Measurements from ENCODE around the gene SDF2L1. TPM values are rescaled to one million over a fixed set of nuclear protein-coding genes. Genes with fewer than 3 reads are reported as not detected.

The SDF2L1 gene
- total RNA-seq, 1 experiment from 2014 or later = 87.0 TPM

DNA sequence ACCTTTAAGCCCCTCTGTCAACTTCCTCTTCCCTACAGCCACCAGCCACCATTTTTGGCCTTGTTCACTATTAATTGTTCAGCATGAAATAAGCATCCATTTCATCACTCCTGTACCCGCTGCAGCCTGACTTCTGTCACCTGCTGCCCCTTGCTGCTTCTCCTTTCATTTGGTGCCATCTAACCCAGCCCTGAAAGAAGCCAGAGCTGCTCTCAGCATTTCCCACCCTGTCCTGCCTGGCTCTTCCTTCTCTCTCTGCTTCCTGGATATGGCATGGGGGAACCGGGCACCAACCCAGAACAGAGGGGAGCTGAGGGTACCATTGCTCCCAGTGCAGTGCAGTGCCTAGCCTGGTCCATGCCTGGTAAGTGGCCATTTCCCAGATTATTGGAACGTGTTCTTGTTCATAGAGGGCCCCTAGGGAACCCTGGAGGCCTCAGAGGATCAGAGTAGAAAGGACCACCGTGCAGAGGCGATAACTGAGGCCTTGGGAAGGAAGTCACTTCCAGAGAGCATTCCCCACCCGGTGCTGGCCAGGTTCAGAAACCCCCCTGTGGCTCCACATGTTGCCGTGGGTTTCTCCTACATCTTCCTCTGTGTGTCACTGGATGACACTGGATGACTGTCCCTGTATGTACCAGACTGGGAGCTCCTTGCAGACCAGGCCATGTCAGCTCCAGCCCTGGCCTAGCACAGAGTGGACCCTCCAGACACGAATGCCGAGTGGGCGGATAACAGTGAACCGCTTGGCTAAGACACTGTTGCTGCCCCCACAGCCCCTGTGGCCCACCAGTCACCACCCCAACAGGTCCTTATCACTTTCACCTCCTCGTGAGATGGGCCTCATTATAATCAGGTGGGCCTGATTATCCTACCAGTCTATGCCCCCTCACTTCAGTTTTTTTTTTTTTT is 17.0 kb upstream of the SDF2L1 start:
- TF ChIP-seq, protein P1, sequence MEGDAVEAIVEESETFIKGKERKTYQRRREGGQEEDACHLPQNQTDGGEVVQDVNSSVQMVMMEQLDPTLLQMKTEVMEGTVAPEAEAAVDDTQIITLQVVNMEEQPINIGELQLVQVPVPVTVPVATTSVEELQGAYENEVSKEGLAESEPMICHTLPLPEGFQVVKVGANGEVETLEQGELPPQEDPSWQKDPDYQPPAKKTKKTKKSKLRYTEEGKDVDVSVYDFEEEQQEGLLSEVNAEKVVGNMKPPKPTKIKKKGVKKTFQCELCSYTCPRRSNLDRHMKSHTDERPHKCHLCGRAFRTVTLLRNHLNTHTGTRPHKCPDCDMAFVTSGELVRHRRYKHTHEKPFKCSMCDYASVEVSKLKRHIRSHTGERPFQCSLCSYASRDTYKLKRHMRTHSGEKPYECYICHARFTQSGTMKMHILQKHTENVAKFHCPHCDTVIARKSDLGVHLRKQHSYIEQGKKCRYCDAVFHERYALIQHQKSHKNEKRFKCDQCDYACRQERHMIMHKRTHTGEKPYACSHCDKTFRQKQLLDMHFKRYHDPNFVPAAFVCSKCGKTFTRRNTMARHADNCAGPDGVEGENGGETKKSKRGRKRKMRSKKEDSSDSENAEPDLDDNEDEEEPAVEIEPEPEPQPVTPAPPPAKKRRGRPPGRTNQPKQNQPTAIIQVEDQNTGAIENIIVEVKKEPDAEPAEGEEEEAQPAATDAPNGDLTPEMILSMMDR (IDR thresholded peaks at IDR 0.05; ENCODE audit: unreplicated experiment) = no peak
- H3K4me1 Mint-ChIP-seq (ENCODE audit: low read depth, unreplicated experiment) = peaks cover 24% of the 10 kb centered on the region
- no peak overlapping the region for H3K4me3 Mint-ChIP-seq (ENCODE audit: low read depth, unreplicated experiment)
- peaks cover 91% of the 10 kb centered on the region for H3K36me3 Mint-ChIP-seq (ENCODE audit: insufficient read depth, unreplicated experiment)
- H3K27ac Mint-ChIP-seq (ENCODE audit: unreplicated experiment) = peak overlapping the region; percentile 30
- no TSS peak for BruUV-seq (replicated peaks)
- H3K9me3 Mint-ChIP-seq (ENCODE audit: low read depth, unreplicated experiment) = no peaks in the 10 kb centered on the region
- no peak for DNase-seq
- CTCF ChIA-PET = interaction anchor here (0.8 to 1.6 kb wide), 2 partner anchors 16 to 18 kb away, joined by 3 read pairs; partner anchors contain the start of gene SDF2L1
- intact Hi-C loops (cut with micrococcal nuclease; ENCODE audit: unreplicated experiment) = no loop called here
- H3K27me3 Mint-ChIP-seq (ENCODE audit: unreplicated experiment) = no peaks in the 10 kb centered on the region

DNA sequence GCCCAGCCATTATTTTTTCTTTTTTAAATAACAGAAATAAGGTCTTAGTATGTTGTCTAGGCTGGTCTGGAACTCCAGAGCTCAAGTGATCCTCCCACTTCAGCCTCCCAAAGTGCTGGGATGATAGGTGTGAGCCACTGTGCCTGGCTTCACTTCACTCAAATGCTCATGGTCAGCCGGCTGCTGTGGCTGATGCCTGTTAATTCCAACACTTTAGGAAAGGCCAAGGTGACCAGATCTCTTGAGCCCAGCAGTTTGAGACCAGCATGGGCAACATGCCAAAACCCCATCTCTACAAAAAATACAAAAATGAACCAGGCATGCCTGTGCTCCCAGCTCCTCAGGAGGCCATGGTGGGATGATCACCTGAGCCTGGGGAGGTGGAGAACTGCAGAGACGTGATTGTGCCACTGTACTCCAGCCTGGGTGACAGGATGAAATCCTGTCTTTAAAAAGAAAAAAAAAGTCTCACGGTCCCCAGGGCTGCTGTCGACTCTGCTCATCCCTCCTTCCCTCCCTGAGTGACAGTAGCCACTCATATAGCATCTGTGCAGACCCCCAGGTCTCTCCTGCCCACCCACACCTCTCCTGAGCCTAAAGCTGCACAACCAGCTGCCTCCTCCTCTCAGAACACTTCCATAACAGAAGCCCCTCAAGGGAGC is 15.9 kb upstream of the SDF2L1 start:
- TF ChIP-seq, protein P1 (IDR thresholded peaks at IDR 0.05; ENCODE audit: unreplicated experiment) = no peak
- H3K4me1 Mint-ChIP-seq (ENCODE audit: low read depth, unreplicated experiment) = peaks cover 24% of the 10 kb centered on the region
- CTCF ChIA-PET = no interaction called here
- intact Hi-C loops (cut with micrococcal nuclease; ENCODE audit: unreplicated experiment) = no loop called here
- H3K27me3 Mint-ChIP-seq (ENCODE audit: unreplicated experiment) = no peaks in the 10 kb centered on the region
- BruUV-seq (replicated peaks) = no TSS peak
- H3K4me3 Mint-ChIP-seq (ENCODE audit: low read depth, unreplicated experiment) = no peak overlapping the region
- no peak overlapping the region for H3K27ac Mint-ChIP-seq (ENCODE audit: unreplicated experiment)
- peaks cover 87% of the 10 kb centered on the region for H3K36me3 Mint-ChIP-seq (ENCODE audit: insufficient read depth, unreplicated experiment)
- no peak for DNase-seq
- no peaks in the 10 kb centered on the region for H3K9me3 Mint-ChIP-seq (ENCODE audit: low read depth, unreplicated experiment)

DNA sequence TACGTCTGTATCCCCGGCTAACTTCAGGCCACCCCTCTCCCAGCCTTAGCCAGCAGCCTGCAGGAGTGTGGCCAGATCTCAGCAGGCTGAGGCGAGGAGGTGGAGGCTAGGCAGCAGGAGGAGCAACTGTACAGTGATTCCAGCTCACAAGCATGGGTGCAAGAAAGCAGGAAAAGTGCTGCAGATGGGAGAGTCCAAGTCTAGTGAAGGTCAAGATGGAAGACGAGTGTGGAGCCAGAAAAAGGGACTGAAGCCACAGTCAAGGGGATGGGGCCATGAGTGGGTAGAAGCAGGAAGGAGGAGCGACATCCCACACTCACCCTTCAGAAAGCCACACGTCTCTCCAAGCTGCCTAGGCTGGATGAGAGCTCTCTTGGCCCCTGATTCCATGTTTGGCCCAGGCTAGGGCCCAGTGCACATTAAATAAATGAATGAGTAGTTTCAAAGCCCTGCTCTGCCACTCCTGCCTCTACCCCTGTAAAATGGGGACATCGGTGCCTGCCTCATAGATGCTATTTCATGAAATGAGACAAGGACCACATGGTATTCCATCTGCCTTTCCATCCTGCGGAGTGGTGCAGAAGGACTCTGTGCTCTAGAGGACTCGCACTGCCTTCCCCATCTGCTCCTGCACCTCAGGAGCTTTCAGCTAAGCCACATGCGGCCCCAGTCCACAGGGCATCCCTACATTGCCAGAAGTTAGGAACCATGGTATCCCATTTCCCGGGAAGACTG is 15.2 kb upstream of the SDF2L1 start:
- Mint-ChIP-seq H3K4me1 (ENCODE audit: low read depth, unreplicated experiment) (peaks cover 24% of the 10 kb centered on the region), H3K27me3 (ENCODE audit: unreplicated experiment) (no peaks in the 10 kb centered on the region), H3K36me3 (ENCODE audit: insufficient read depth, unreplicated experiment) (peaks cover 81% of the 10 kb centered on the region), H3K27ac (ENCODE audit: unreplicated experiment) (no peak overlapping the region), H3K9me3 (ENCODE audit: low read depth, unreplicated experiment) (no peaks in the 10 kb centered on the region), H3K4me3 (ENCODE audit: low read depth, unreplicated experiment) (peak overlapping the region; percentile 84)
- no peak for DNase-seq
- intact Hi-C loops (cut with micrococcal nuclease; ENCODE audit: unreplicated experiment) = no loop called here
- CTCF ChIA-PET = no interaction called here
- no TSS peak for BruUV-seq (replicated peaks)
- TF ChIP-seq, protein P1 (IDR thresholded peaks at IDR 0.05; ENCODE audit: unreplicated experiment) = no peak

Measured in Calu3 (cell line).